Measurements from ENCODE around the gene TAOK2. TPM values are rescaled to one million over a fixed set of nuclear protein-coding genes. Genes with fewer than 3 reads are reported as not detected.

TAOK2 gene
- total RNA-seq, 4 donors from 2014 or later: 15.9 to 31.0 (median 22.1) TPM

DNA sequence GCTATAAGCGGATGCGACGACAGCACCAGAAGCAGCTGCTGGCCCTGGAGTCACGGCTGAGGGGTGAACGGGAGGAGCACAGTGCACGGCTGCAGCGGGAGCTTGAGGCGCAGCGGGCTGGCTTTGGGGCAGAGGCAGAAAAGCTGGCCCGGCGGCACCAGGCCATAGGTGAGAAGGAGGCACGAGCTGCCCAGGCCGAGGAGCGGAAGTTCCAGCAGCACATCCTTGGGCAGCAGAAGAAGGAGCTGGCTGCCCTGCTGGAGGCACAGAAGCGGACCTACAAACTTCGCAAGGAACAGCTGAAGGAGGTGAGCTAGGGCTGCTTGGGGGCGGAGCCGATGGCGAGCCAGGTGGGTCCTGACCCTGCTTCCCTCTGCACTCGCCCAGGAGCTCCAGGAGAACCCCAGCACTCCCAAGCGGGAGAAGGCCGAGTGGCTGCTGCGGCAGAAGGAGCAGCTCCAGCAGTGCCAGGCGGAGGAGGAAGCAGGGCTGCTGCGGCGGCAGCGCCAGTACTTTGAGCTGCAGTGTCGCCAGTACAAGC, 11.7 kb downstream of the TAOK2 start:
- no peak for TF ChIP-seq POLR2A (IDR thresholded peaks at IDR 0.05)
- TF ChIP-seq, protein P1, sequence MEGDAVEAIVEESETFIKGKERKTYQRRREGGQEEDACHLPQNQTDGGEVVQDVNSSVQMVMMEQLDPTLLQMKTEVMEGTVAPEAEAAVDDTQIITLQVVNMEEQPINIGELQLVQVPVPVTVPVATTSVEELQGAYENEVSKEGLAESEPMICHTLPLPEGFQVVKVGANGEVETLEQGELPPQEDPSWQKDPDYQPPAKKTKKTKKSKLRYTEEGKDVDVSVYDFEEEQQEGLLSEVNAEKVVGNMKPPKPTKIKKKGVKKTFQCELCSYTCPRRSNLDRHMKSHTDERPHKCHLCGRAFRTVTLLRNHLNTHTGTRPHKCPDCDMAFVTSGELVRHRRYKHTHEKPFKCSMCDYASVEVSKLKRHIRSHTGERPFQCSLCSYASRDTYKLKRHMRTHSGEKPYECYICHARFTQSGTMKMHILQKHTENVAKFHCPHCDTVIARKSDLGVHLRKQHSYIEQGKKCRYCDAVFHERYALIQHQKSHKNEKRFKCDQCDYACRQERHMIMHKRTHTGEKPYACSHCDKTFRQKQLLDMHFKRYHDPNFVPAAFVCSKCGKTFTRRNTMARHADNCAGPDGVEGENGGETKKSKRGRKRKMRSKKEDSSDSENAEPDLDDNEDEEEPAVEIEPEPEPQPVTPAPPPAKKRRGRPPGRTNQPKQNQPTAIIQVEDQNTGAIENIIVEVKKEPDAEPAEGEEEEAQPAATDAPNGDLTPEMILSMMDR (IDR thresholded peaks at IDR 0.05 in 4 of 5, conservative IDR thresholded peaks at IDR 0.05 in 1 of 5): no peak
- no peak overlapping the region for H3K4me3 ChIP-seq
- H3K4me1 ChIP-seq: peaks cover 0 to 3% of the 10 kb centered on the region in 2 donors
- H3K27me3 ChIP-seq: no peaks in the 10 kb centered on the region
- in situ Hi-C loops (cut with MboI; ENCODE audit: low sequenced_read_pairs in 4 of 4) (no loop called here), intact Hi-C loops (cut with DNase I; ENCODE audit: low total_unique reads) (no loop called here)
- peak overlapping the region in 1 of 4 donors; percentile 33 for H3K27ac ChIP-seq
- H3K36me3 ChIP-seq: peaks cover 0 to 100% of the 10 kb centered on the region in 2 donors
- no peaks in the 10 kb centered on the region for H3K9me3 ChIP-seq
- no peak for DNase-seq
- no peak for ATAC-seq

GRCh38 chr16:29986231-29986630, 12.6 kb downstream of the TAOK2 start:
- DNase-seq (no peak), ATAC-seq (no peak)
- Histone ChIP-seq H3K27me3 (no peaks in the 10 kb centered on the region), H3K9me3 (no peaks in the 10 kb centered on the region), H3K27ac (no peak overlapping the region), H3K4me3 (no peak overlapping the region), H3K36me3 (peaks cover 0 to 100% of the 10 kb centered on the region in 2 donors), H3K4me1 (peaks cover 0 to 3% of the 10 kb centered on the region in 2 donors)
- in situ Hi-C loops (cut with MboI; ENCODE audit: low sequenced_read_pairs in 4 of 4) (no loop called here), intact Hi-C loops (cut with DNase I; ENCODE audit: low total_unique reads) (no loop called here)
- no peak for TF ChIP-seq POLR2A (IDR thresholded peaks at IDR 0.05)
- TF ChIP-seq, protein P1 (IDR thresholded peaks at IDR 0.05 in 4 of 5, conservative IDR thresholded peaks at IDR 0.05 in 1 of 5): no peak

GRCh38 chr16:29986931-29987330, 13.3 kb downstream of the TAOK2 start:
- peaks cover 0 to 3% of the 10 kb centered on the region in 2 donors for H3K4me1 ChIP-seq
- no peaks in the 10 kb centered on the region for H3K9me3 ChIP-seq
- in situ Hi-C loops (cut with MboI; ENCODE audit: low sequenced_read_pairs in 4 of 4) (no loop called here), intact Hi-C loops (cut with DNase I; ENCODE audit: low total_unique reads) (no loop called here)
- H3K36me3 ChIP-seq: peaks cover 0 to 100% of the 10 kb centered on the region in 2 donors
- H3K27ac ChIP-seq: no peak overlapping the region
- TF ChIP-seq, protein P1 (IDR thresholded peaks at IDR 0.05 in 4 of 5, conservative IDR thresholded peaks at IDR 0.05 in 1 of 5): no peak
- TF ChIP-seq POLR2A (IDR thresholded peaks at IDR 0.05): no peak
- H3K4me3 ChIP-seq: no peak overlapping the region
- no peak for DNase-seq
- H3K27me3 ChIP-seq: no peaks in the 10 kb centered on the region
- no peak for ATAC-seq

DNA sequence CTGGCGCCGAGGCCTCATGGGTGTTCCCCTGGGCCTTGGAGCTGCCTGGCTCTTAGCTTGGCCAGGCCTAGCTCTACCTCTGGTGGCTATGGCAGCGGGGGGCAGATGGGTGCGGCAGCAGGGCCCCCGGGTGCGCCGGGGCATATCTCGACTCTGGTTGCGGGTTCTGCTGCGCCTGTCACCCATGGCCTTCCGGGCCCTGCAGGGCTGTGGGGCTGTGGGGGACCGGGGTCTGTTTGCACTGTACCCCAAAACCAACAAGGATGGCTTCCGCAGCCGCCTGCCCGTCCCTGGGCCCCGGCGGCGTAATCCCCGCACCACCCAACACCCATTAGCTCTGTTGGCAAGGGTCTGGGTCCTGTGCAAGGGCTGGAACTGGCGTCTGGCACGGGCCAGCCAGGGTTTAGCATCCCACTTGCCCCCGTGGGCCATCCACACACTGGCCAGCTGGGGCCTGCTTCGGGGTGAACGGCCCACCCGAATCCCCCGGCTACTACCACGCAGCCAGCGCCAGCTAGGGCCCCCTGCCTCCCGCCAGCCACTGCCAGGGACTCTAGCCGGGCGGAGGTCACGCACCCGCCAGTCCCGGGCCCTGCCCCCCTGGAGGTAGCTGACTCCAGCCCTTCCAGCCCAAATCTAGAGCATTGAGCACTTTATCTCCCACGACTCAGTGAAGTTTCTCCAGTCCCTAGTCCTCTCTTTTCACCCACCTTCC, 13.9 kb downstream of the TAOK2 start:
- H3K27ac ChIP-seq: no peak overlapping the region
- peaks cover 0 to 100% of the 10 kb centered on the region in 2 donors for H3K36me3 ChIP-seq
- intact Hi-C loops (cut with DNase I; ENCODE audit: low total_unique reads) (no loop called here), in situ Hi-C loops (cut with MboI; ENCODE audit: low sequenced_read_pairs in 4 of 4) (no loop called here)
- no peaks in the 10 kb centered on the region for H3K27me3 ChIP-seq
- ATAC-seq (no peak), DNase-seq (no peak)
- TF ChIP-seq POLR2A (IDR thresholded peaks at IDR 0.05): no peak
- TF ChIP-seq, protein P1 (IDR thresholded peaks at IDR 0.05 in 4 of 5, conservative IDR thresholded peaks at IDR 0.05 in 1 of 5): no peak
- H3K4me3 ChIP-seq: no peak overlapping the region
- peaks cover 0 to 3% of the 10 kb centered on the region in 2 donors for H3K4me1 ChIP-seq
- H3K9me3 ChIP-seq: no peaks in the 10 kb centered on the region

All from gastrocnemius medialis (tissue), 4 donors.